Uterus (tissue), 4 donors: ENCODE data around the gene RAB8A. TPM values are rescaled to one million over a fixed set of nuclear protein-coding genes. Genes with fewer than 3 reads are reported as not detected.

Experiments
- DNase-seq, 2 donors: peaks; one replicate each; pipeline ENCODE4 v3.0.0-alpha.2; 2019 to 2020
- H3K27ac ChIP-seq, 2 donors: fragments of 200-600 bp; sonication (generic); 1 replicate in 1 of 2; 2 replicates in 1 of 2; pipeline ENCODE4 v1.5.1; 2016 to 2018
- H3K27me3 ChIP-seq, 2 donors: fragments of 200-600 bp; sonication (generic); one replicate each; pipeline ENCODE4 v1.5.1; 2018 to 2019; ENCODE audit warnings: control low read depth in 1 of 2
- H3K36me3 ChIP-seq, 2 donors: fragments of 200-600 bp; sonication (generic); one replicate each; pipeline ENCODE4 v1.5.1; 2019; ENCODE audit warnings: control low read depth in 1 of 2
- H3K4me1 ChIP-seq, 2 donors: fragments of 200-600 bp; sonication (generic); one replicate each; pipeline ENCODE4 v1.5.1; 2018 to 2019; ENCODE audit warnings: control low read depth in 1 of 2
- H3K4me3 ChIP-seq, 2 donors: fragments of 200-600 bp; sonication (generic); 1 replicate in 1 of 2; 2 replicates in 1 of 2; pipeline ENCODE4 v1.5.1; 2018 to 2019; ENCODE audit warnings: mild to moderate bottlenecking in 1 of 2
- H3K9me3 ChIP-seq, 2 donors: fragments of 200-600 bp; sonication (generic); one replicate each; pipeline ENCODE4 v1.5.1; 2019; ENCODE audit warnings: control low read depth in 1 of 2
- POLR2A ChIP-seq, 2 donors: fragments of 450-650 bp; IDR thresholded peaks; one replicate each; pipeline ENCODE4 v1.6.1; 2016; ENCODE audit warnings: antibody characterized with exemption in 2 of 2, mild to moderate bottlenecking in 1 of 2, moderate library complexity in 1 of 2
- intact Hi-C: fragments of 100-400 bp; cut with DNase I; formaldehyde crosslinking; loops from one replicate; pipeline ENCODE4 v1.15.1; 2023; ENCODE audit warnings: low total_unique reads
- total RNA-seq, 4 donors: library from RNA; depleted of rRNA in 3 of 4; stranded (reverse); fragments of >200 nt in 3 of 4; gene quantifications; one replicate each; pipeline versions ENCODE4 v1.1.0 to v1.2.4, GENCODE V29; 2014 to 2023
- TF ChIP-seq, protein P1 (sequence below), 4 experiments: fragments of 200-600 bp in 2 of 4; fragments of 450-650 bp in 2 of 4; sonication (generic) in 2 of 4; IDR thresholded peaks; one replicate each; pipeline ENCODE4 v1.5.1; 2016 to 2019; ENCODE audit warnings: antibody characterized with exemption in 4 of 4, mild to moderate bottlenecking in 2 of 4, moderate library complexity in 1 of 4
- donor health status: DM: yes; HTN: yes; CAD: no.

RAB8A gene
- total RNA-seq, 4 donors from 2014 or later: 13.3 to 67.4 (median 40.7) TPM

DNA sequence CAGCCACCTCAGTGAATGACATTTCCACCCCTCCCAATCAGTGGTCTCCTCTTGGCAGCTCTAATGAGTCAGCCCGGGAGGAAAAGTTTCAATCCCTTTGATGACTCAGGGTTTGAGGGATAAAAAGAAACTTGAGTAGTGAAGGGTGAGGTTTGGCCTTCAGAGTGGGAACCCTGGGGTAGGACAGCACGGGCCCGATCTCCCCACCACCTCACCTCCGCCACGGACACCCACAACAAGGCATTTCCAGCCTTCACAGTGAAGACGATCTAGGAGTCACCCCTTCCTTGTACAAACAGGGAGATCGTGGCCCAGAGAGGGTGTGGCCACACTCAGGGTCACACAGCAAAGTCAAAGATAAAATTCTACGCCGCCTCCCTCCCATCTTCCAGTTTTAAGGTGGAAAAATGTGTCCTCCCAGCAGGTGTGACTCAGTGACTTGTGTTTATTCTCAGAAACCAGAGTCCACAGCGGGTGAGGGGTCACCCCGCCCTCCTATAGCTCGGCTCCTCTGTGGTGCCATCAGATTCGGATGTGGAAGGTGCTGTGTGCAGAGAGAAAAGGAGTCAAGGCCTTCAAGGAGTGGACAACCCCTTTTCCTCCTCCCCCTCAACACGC lies 49.4 kb downstream of the RAB8A start:
- H3K27me3 ChIP-seq: no peaks in the 10 kb centered on the region
- H3K4me3 ChIP-seq: no peak overlapping the region
- no peaks in the 10 kb centered on the region for H3K36me3 ChIP-seq
- no peaks in the 10 kb centered on the region for H3K9me3 ChIP-seq
- DNase-seq: no peak
- no peaks in the 10 kb centered on the region for H3K4me1 ChIP-seq
- no peak overlapping the region for H3K27ac ChIP-seq
- TF ChIP-seq, protein P1, sequence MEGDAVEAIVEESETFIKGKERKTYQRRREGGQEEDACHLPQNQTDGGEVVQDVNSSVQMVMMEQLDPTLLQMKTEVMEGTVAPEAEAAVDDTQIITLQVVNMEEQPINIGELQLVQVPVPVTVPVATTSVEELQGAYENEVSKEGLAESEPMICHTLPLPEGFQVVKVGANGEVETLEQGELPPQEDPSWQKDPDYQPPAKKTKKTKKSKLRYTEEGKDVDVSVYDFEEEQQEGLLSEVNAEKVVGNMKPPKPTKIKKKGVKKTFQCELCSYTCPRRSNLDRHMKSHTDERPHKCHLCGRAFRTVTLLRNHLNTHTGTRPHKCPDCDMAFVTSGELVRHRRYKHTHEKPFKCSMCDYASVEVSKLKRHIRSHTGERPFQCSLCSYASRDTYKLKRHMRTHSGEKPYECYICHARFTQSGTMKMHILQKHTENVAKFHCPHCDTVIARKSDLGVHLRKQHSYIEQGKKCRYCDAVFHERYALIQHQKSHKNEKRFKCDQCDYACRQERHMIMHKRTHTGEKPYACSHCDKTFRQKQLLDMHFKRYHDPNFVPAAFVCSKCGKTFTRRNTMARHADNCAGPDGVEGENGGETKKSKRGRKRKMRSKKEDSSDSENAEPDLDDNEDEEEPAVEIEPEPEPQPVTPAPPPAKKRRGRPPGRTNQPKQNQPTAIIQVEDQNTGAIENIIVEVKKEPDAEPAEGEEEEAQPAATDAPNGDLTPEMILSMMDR (IDR thresholded peaks at IDR 0.05): no peak
- no peak for TF ChIP-seq POLR2A (IDR thresholded peaks at IDR 0.05)
- intact Hi-C loops: no loop called here

DNA sequence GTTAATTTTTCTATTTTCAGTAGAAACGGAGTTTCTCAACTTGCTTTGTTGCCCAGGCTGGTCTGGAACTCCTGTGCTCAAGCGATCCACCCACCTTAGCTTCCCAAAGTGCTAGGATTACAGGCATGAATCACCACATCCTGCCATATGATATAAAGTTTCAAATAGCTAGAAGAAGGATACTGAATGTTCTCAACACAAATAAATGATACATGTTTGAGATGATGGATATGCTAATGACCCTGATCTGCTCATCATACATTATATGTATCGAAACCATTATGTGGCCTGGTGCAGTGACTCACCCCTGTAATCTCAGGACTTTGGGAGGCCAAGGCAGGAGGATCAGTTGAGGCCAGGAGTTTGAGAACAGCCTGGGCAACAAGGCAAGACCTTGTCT lies 50.2 kb downstream of the RAB8A start:
- Histone ChIP-seq H3K9me3 (no peaks in the 10 kb centered on the region), H3K36me3 (no peaks in the 10 kb centered on the region), H3K4me1 (no peaks in the 10 kb centered on the region), H3K27ac (no peak overlapping the region), H3K4me3 (no peak overlapping the region), H3K27me3 (no peaks in the 10 kb centered on the region)
- intact Hi-C loops: no loop called here
- no peak for DNase-seq
- TF ChIP-seq, protein P1 (IDR thresholded peaks at IDR 0.05): no peak
- no peak for TF ChIP-seq POLR2A (IDR thresholded peaks at IDR 0.05)

DNA sequence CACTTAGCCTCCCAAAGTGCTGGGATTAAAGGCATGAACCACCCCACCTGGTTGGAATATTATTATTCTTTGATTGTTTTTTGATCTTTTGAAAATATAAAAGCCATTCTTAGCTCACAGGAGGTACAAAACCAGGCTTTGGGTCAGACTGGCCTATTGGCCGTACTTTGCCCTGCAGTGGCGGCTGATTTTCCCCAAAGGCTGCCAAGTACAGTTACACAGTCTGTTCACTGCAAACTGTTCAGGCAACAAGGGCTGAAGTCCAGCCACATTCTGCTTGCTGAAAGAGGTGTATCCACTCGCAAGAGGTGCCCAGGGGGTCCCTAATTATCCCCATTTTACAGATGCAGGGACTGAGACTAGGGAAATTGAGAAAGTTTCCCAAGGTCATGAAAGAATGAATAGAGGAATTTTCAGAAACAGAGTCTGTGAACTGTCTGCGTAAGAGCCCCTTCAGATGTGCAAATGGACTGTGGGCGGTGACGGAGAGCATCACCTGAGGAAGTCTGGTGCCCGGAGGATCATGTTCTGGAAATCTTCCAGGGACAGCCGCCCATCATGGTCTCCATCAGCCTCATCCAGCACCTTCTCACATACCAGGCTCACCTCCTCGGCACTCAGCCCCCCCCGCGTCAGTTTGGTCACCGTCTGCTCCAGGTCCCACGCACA lies 52.7 kb downstream of the RAB8A start:
- H3K27me3 ChIP-seq: no peaks in the 10 kb centered on the region
- no peak for TF ChIP-seq POLR2A (IDR thresholded peaks at IDR 0.05)
- TF ChIP-seq, protein P1 (IDR thresholded peaks at IDR 0.05): no peak
- intact Hi-C loops: no loop called here

DNA sequence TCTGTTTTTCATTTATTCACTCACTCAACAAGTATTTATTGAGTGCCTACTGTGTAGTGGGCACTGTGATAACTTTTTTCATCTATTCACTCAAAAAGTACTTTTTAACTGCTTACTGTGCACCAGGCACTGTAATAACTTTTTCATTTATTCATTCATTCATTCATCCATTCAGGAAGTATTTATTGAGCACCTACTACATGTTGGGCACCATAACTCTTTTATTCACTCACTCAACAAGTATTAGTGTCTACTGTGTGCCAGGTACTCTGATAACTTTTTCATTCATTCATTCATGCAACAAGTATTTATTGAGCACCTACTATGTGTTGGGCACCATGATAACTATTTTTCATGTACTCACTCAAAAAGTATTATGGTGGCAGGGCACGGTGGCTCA lies 54.7 kb downstream of the RAB8A start:
- Histone ChIP-seq H3K4me1 (no peaks in the 10 kb centered on the region), H3K27me3 (no peaks in the 10 kb centered on the region), H3K36me3 (no peaks in the 10 kb centered on the region), H3K27ac (no peak overlapping the region), H3K9me3 (no peaks in the 10 kb centered on the region), H3K4me3 (no peak overlapping the region)
- DNase-seq: no peak
- TF ChIP-seq, protein P1 (IDR thresholded peaks at IDR 0.05): no peak
- no peak for TF ChIP-seq POLR2A (IDR thresholded peaks at IDR 0.05)
- intact Hi-C loops: no loop called here

More for the DNA sequence above, 52.7 kb downstream of the RAB8A start:
- Histone ChIP-seq H3K4me3 (no peak overlapping the region), H3K36me3 (no peaks in the 10 kb centered on the region), H3K27ac (no peak overlapping the region), H3K9me3 (no peaks in the 10 kb centered on the region), H3K4me1 (no peaks in the 10 kb centered on the region)
- DNase-seq: no peak

DNA sequence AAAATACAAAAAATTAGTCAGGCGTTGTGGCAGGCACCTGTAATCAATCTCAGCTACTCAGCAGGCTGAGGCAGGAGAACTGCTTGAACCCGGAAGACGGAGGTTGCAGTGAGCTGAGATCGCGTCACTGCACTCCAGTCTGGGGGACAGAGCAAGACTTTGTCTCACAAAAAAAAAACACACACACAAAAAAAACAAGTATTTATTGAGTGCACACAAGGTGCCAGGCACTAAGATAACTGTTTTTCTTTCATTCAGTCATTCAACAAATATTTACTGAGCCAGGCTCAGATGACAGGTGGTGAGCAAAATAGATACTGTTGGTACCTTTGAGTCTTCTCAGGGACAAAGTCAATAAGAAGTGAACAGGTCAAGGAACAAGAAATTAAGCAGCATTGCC lies 55.4 kb downstream of the RAB8A start:
- Histone ChIP-seq H3K27me3 (no peaks in the 10 kb centered on the region), H3K36me3 (no peaks in the 10 kb centered on the region), H3K4me1 (no peaks in the 10 kb centered on the region), H3K4me3 (no peak overlapping the region), H3K9me3 (no peaks in the 10 kb centered on the region), H3K27ac (no peak overlapping the region)
- no peak for DNase-seq
- TF ChIP-seq, protein P1 (IDR thresholded peaks at IDR 0.05): no peak
- TF ChIP-seq POLR2A (IDR thresholded peaks at IDR 0.05): no peak
- intact Hi-C loops: no loop called here
